DMS 273 (cell line): ENCODE measurements around the gene C12orf42.
"Not testable (repeated sequence)": the region's sequence is repeated elsewhere in the genome, so short reads cannot be mapped to it uniquely, and the experiment has no call there.

ENCODE experiments used
- DNase-seq: peaks from one replicate; lab custom pipeline; 2025; ENCODE audit not compliant: unreplicated experiment; lab: John Stamatoyannopoulos, UW

Gene C12orf42

DNA sequence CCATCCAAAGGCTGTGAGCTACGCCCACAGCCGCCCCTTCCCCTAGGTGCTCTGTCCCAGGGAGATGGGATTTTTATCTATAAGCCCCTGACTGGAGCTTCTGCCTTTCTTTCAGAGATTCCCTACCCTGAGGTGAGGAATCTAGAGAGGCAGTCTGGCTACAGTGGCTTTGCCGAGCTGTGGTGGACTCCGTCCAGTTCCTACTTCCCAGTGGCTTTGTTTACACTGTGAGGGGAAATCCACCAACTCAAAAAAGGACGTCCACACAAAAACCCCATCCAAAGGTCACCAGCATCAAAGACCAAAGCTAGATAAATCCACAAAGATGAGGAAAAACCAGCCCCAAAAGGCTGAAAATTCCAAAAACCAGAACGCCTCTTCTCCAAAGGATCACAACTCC, 70.1 kb downstream of the C12orf42 start:
- DNase-seq, result not testable (repeated sequence)

GRCh38 chr12:103424849-103425586, 70.8 kb downstream of the C12orf42 start:
- DNase-seq, result peak; percentile 3

- no peak for DNase-seq
These were observed 72.3 kb downstream of the C12orf42 start for GRCh38 chr12:103423516-103423910.

- peak; percentile 84 for DNase-seq
These were observed 72.8 kb downstream of the C12orf42 start for GRCh38 chr12:103422746-103423515.

GRCh38 chr12:103422328-103422727, 73.4 kb downstream of the C12orf42 start:
- DNase-seq, result no peak

DNA sequence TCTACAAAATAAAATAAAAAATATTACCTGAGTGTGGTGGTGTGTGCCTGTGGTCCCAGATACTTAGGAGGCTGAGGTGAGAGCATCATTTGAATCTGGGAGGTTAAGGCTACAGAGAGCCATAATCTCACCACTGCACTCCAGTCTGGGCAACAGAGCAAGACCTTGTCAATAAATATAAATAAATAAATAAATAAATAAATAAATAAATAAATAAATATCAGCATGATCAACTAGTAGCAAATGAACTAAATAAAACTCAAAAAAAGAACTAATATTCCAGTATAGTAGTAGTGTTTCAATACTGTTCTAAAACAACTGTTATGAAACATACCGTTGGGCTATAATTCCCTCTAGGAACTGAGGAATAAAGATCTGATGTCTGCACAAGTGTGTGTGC, 74.4 kb downstream of the C12orf42 start:
- DNase-seq, result no peak

DNA sequence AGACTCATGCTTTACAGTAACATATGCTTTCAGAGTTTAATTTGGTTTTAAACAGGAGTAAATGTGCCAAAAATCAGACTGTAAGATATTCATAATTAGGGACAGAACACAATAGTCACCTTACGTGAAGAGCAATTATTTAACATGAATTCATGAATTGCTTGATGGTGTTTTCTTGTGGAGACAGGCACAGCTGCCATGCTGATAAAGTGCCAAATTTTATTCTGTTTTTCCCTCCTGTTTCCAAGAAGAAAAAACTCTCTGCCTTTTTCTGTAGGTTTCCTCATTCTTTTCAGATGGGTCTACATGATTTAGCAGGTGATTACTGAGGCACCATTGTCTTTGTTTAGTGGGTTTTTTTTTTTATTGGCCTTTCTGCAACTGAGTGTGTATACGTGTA, 80.1 kb downstream of the C12orf42 start:
- peak; percentile 40 for DNase-seq

DNA sequence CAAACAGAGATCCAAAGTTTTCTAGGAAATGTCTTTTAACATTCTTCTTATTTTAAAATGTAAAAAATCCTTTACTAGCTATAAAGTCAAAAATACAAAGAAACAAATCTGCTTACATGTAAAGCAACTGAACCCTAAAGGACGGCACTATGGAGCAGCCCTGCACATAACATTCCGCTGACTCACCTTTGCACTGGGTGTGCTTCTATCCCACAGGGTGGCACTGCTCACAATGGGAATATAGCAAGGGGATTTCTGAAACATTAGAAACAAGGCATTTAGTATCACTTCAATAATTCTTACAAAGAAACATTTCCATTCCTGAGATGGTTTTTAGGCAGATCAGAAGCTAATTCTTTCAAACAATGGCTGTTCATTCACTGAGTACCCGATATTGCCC, 94.3 kb downstream of the C12orf42 start:
- peak; percentile 22 for DNase-seq

DNA sequence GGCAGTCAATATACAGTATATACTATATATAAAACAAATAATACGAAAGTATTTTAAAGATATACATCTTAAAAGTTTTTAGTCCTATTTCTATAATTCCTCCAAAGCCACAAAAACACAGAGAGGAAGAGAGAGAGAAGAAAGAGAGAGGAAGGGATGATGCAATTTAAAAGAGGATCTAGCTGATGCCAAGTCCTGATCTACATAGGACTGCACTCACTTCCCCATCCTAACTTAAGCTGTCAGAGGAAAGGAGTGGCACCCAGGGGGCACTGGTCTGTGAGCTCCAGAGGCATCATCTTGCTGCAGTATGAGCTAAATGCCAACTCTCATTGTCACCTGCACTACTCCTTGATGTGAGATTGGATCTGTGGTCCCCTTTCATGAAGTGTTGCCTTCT, 95.8 kb downstream of the C12orf42 start:
- DNase-seq, result no peak

DNA sequence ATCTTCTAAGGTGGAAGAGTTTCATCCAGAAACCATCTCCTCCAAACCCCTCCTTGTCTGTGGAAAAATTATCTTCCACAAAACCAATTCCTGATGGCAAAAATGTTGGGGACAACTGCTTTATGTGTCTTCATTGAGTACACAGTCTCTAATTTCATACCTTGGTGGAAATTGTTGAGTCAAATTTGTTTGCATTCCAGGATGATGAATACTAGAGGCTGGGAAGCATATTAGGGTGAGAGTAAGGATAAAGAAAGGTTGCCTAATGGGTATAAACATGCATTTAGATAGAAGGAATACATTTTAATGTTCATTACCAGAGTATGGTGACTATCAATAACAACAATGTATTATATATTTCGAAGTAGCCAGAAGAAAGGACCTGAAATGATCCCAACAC, 98.2 kb downstream of the C12orf42 start:
- no peak for DNase-seq

GRCh38 chr12:103392722-103393121, 103.0 kb downstream of the C12orf42 start:
- DNase-seq, result peak; percentile 41

- DNase-seq, result no peak
These were observed 104.7 kb downstream of the C12orf42 start for GRCh38 chr12:103391103-103391502.

GRCh38 chr12:103387385-103387784, 108.4 kb downstream of the C12orf42 start:
- DNase-seq, result peak; percentile 32

DNA sequence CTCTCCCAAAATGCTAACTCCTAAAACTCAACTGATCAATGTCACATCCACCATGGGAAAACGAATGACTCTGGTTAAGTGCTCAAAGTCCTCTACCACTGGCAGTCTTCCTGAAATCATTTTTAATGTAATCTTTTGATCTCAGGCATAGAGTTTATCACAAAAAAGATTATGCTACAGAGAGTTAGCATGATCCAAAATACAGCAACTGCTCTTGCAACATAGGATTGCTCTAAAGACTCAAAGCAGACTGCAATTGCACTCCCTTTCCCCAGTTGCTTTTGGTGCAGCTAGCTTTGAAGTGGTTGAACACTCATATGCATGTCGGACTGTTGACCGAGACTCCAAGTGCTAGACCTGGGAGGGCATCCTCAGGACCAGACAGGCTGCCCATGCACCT, 109.3 kb downstream of the C12orf42 start:
- DNase-seq, result no peak

DNA sequence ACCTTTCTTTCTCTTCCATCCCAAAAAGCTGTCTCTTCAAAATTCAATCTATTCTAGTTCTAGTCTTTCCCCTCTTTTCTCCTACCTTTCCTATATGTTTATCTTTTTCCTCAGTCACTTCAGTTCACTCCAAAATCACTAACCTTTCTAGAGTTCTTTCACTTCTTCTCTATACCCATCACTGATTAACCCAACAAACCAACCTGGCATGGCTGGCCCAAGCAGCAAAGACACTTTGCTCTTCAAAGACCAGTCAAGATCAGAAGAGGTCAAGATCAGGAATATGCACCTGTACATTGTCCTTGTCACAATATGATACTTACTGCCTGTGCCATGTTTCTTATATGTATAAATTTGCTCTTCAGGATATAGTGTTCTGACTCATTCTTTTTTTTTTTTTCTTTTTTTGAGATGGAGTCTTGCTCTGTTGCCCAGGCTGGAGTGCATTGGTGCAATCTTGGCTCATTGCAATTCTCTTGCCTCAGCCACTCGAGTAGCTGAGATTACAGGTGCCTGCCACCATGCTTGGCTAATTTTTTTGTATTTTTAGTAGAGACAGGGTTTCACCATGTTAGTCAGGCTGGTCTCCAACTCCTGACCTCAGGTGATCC, 112.9 kb downstream of the C12orf42 start:
- no peak for DNase-seq

DNA sequence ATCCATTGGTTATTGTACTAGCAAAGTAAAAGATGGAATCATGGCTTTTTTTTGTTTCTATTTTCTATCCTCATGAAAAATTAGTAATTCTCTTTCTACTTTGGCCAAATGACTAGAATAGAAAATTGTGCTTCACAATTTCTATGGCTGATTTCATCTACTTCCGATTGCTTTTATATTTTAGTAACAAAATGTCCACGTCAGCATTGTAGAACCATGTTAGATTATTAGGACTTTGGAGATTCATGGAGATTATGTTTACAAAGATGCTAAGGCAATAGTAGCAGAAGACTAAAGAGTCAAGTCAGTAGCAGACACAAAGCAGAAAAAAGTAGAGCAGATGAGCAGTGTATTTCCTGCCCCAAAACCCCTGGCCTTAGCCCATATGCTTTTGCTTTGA, 113.6 kb downstream of the C12orf42 start:
- DNase-seq, result no peak

- DNase-seq, result no peak
These were observed 116.1 kb downstream of the C12orf42 start for GRCh38 chr12:103379670-103380069.

DNA sequence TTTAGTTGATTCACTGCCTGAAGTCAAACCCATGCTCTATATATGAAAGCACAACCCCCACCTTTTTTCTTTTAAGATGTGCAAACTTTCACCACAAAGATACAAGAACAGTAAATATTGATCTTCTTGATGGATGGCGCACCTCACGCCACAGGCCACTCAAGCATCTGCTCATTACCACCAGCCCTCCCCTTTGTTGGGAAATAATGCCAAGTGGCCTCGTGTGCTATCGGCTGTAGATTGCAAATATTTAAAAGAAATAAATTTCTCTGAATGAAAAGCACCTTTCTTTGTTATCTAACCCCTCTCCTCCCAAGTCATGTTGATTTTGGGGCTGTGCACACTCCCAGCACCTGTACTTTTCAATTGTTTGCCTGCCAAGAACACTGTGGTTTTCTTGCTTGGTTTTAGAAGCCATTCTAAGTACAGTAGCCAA, 122.7 kb downstream of the C12orf42 start:
- DNase-seq, result no peak

DNA sequence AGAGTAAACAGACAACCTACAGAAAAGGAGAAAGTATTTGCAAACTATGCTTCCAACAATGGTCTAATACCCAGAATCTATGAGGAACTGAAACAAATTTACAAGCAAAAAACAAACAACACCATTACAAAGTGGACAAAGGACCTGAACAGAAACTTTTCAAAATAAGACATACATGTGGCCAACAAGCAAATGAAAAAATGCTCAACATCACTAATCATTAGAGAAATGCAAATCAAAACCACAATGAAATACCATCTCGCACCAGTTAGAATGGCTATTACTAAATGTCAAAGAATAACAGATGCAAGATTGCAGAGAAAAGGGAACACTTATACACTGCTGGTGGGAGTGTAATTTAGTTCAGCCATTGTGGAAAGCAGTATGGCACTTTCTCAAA, 125.8 kb downstream of the C12orf42 start:
- DNase-seq, result no peak

DNA sequence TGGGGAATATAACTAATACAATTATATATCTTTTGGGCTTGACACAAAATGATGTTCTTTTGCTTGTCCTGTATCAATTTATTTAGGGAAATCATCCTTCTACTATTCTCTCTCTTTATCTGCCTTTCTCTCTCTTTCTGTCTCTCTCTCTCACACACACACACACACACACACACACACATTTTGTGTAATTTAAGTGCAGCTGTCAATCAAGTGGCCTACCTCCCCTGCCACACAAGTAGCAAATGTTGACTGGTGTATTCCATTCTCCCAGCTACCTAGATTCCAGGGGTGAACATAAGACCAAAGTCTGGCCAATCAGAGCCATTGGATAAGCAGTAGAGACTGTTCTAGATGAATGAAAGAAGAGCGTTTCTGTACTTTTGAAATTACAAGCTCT, 127.6 kb downstream of the C12orf42 start:
- DNase-seq, result no peak

GRCh38 chr12:103354403-103354802, 141.4 kb downstream of the C12orf42 start:
- no peak for DNase-seq

GRCh38 chr12:103353913-103354312, 141.9 kb downstream of the C12orf42 start:
- no peak for DNase-seq
